ENCODE data around the gene JAZF1. TPM values are rescaled to one million over a fixed set of nuclear protein-coding genes. Genes with fewer than 3 reads are reported as not detected.

JAZF1 gene
- total RNA-seq, 4 donors from 2014 or later = 27.8 to 36.5 (median 30.5) TPM

GRCh38 chr7:27955011-27955410 lies 225.6 kb downstream of the JAZF1 start:
- no peak overlapping the region for H3K27ac ChIP-seq
- ATAC-seq = no peak

GRCh38 chr7:27953777-27954176 lies 226.8 kb downstream of the JAZF1 start:
- Histone ChIP-seq H3K4me1 (peaks cover 0 to 11% (median under 1%) of the 10 kb centered on the region in 3 donors), H3K9me3 (no peaks in the 10 kb centered on the region), H3K27ac (no peak overlapping the region), H3K36me3 (no peaks in the 10 kb centered on the region), H3K27me3 (no peaks in the 10 kb centered on the region), H3K4me3 (no peak overlapping the region)
- no peak for ATAC-seq
- TF ChIP-seq POLR2AphosphoS5 (IDR thresholded peaks at IDR 0.05) (no peak), EP300 (IDR thresholded peaks at IDR 0.05) (no peak), POLR2A (IDR thresholded peaks at IDR 0.05) (no peak)
- TF ChIP-seq, protein P1, sequence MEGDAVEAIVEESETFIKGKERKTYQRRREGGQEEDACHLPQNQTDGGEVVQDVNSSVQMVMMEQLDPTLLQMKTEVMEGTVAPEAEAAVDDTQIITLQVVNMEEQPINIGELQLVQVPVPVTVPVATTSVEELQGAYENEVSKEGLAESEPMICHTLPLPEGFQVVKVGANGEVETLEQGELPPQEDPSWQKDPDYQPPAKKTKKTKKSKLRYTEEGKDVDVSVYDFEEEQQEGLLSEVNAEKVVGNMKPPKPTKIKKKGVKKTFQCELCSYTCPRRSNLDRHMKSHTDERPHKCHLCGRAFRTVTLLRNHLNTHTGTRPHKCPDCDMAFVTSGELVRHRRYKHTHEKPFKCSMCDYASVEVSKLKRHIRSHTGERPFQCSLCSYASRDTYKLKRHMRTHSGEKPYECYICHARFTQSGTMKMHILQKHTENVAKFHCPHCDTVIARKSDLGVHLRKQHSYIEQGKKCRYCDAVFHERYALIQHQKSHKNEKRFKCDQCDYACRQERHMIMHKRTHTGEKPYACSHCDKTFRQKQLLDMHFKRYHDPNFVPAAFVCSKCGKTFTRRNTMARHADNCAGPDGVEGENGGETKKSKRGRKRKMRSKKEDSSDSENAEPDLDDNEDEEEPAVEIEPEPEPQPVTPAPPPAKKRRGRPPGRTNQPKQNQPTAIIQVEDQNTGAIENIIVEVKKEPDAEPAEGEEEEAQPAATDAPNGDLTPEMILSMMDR (IDR thresholded peaks at IDR 0.05) = no peak
- WGBS, 2 donors (ENCODE audit: low coverage in 1 of 2) = 100% methylated on average over 1 of the region's 1 CpG

More at GRCh38 chr7:27955011-27955410, 225.6 kb downstream of the JAZF1 start:
- no peaks in the 10 kb centered on the region for H3K36me3 ChIP-seq
- no peak for TF ChIP-seq EP300 (IDR thresholded peaks at IDR 0.05)
- TF ChIP-seq, protein P1 (IDR thresholded peaks at IDR 0.05) = no peak
- no peak for TF ChIP-seq POLR2AphosphoS5 (IDR thresholded peaks at IDR 0.05)
- TF ChIP-seq POLR2A (IDR thresholded peaks at IDR 0.05) = no peak
- no peaks in the 10 kb centered on the region for H3K9me3 ChIP-seq
- no peak overlapping the region for H3K4me3 ChIP-seq
- 67 to 96% methylated on average over 3 of the region's 3 CpGs for WGBS, 2 donors (ENCODE audit: low coverage in 1 of 2)
- H3K27me3 ChIP-seq = no peaks in the 10 kb centered on the region
- H3K4me1 ChIP-seq = peaks cover 0 to 11% (median 0%) of the 10 kb centered on the region in 3 donors

GRCh38 chr7:27953361-27953760 lies 227.2 kb downstream of the JAZF1 start:
- WGBS, 2 donors (ENCODE audit: low coverage in 1 of 2) = 67 to 80% methylated on average over 1 of the region's 1 CpG
- Histone ChIP-seq H3K4me3 (no peak overlapping the region), H3K27ac (no peak overlapping the region), H3K36me3 (no peaks in the 10 kb centered on the region), H3K27me3 (no peaks in the 10 kb centered on the region), H3K9me3 (no peaks in the 10 kb centered on the region), H3K4me1 (peaks cover 0 to 12% (median 4%) of the 10 kb centered on the region in 3 donors)
- TF ChIP-seq POLR2AphosphoS5 (IDR thresholded peaks at IDR 0.05) (no peak), EP300 (IDR thresholded peaks at IDR 0.05) (no peak), POLR2A (IDR thresholded peaks at IDR 0.05) (no peak)
- TF ChIP-seq, protein P1 (IDR thresholded peaks at IDR 0.05) = no peak
- ATAC-seq = no peak

GRCh38 chr7:27952456-27953285 lies 227.9 kb downstream of the JAZF1 start:
- H3K4me3 ChIP-seq = no peak overlapping the region
- ATAC-seq = no peak
- H3K27me3 ChIP-seq = no peaks in the 10 kb centered on the region
- H3K9me3 ChIP-seq = no peaks in the 10 kb centered on the region
- no peaks in the 10 kb centered on the region for H3K36me3 ChIP-seq
- 73% methylated on average over 3 of the region's 3 CpGs for WGBS, 2 donors (ENCODE audit: low coverage in 1 of 2)
- H3K27ac ChIP-seq = no peak overlapping the region
- no peak for TF ChIP-seq POLR2A (IDR thresholded peaks at IDR 0.05)
- no peak for TF ChIP-seq POLR2AphosphoS5 (IDR thresholded peaks at IDR 0.05)
- TF ChIP-seq, protein P1 (IDR thresholded peaks at IDR 0.05) = no peak
- no peak for TF ChIP-seq EP300 (IDR thresholded peaks at IDR 0.05)
- H3K4me1 ChIP-seq = peaks cover 0 to 19% (median 4%) of the 10 kb centered on the region in 3 donors

- Histone ChIP-seq H3K27me3 (no peaks in the 10 kb centered on the region), H3K4me3 (no peak overlapping the region), H3K9me3 (no peaks in the 10 kb centered on the region), H3K4me1 (peaks cover 0 to 38% (median 4%) of the 10 kb centered on the region in 3 donors), H3K36me3 (no peaks in the 10 kb centered on the region), H3K27ac (no peak overlapping the region)
- ATAC-seq = no peak
- WGBS, 2 donors (ENCODE audit: low coverage in 1 of 2) = 14 to 58% methylated on average over 1 to 2 of the region's 3 CpGs
- TF ChIP-seq EP300 (IDR thresholded peaks at IDR 0.05) (no peak), POLR2AphosphoS5 (IDR thresholded peaks at IDR 0.05) (no peak), POLR2A (IDR thresholded peaks at IDR 0.05) (no peak)
- TF ChIP-seq, protein P1 (IDR thresholded peaks at IDR 0.05) = no peak
Measured at GRCh38 chr7:27950123-27950522, 230.5 kb downstream of the JAZF1 start.

Measured in gastroesophageal sphincter (tissue), 4 donors.